CD14-positive monocyte (primary cell): ENCODE results near the gene CYP4F8. TPM values are rescaled to one million over a fixed set of nuclear protein-coding genes. Genes with fewer than 3 reads are reported as not detected.

Experiments used
- DNase-seq, 3 donors: peaks; one replicate each; pipeline ENCODE4 v3.0.0-alpha.2; 2011 to 2022
- H2AFZ ChIP-seq: 2 replicates; pipeline ENCODE4 v1.6.0; 2012; ENCODE audit warnings: mild to moderate bottlenecking, low read depth, low read length, inconsistent platforms; ENCODE audit not compliant: insufficient read depth, poor library complexity, severe bottlenecking
- H3K27ac ChIP-seq, 2 donors: 1 replicate in 1 of 2; 2 replicates in 1 of 2; pipeline ENCODE4 v1.5.1; 2012 to 2013; ENCODE audit warnings: low read length in 2 of 2, control low read depth in 1 of 2, inconsistent platforms in 1 of 2, low read depth in 1 of 2, mild to moderate bottlenecking in 1 of 2
- H3K27me3 ChIP-seq, 2 donors: one replicate each; pipeline versions ENCODE4 v1.6.0 to v1.6.1; 2011 to 2013; ENCODE audit warnings: low read length in 2 of 2; ENCODE audit not compliant: control insufficient read depth in 2 of 2, insufficient read depth in 2 of 2
- H3K36me3 ChIP-seq, 2 donors: replicated peaks in 1 of 2; 1 replicate in 1 of 2; 2 replicates in 1 of 2; pipeline versions ENCODE4 v1.5.1 to v1.6.1; 2012 to 2013; ENCODE audit warnings: low read length in 2 of 2, control low read depth in 1 of 2, inconsistent platforms in 1 of 2, mild to moderate bottlenecking in 1 of 2; ENCODE audit not compliant: insufficient read depth in 2 of 2, control insufficient read depth in 1 of 2
- H3K4me1 ChIP-seq, 2 donors: 1 replicate in 1 of 2; 2 replicates in 1 of 2; pipeline versions ENCODE4 v1.5.1 to v1.6.1; 2012 to 2013; ENCODE audit warnings: low read length in 2 of 2, control low read depth in 1 of 2, inconsistent platforms in 1 of 2, mild to moderate bottlenecking in 1 of 2, moderate library complexity in 1 of 2; ENCODE audit not compliant: insufficient read depth in 2 of 2, control insufficient read depth in 1 of 2
- H3K4me2 ChIP-seq: replicated peaks from 2 replicates; pipeline ENCODE3; 2012; ENCODE audit warnings: low read length, moderate library complexity, mild to moderate bottlenecking; ENCODE audit not compliant: poor library complexity, severe bottlenecking; ENCODE audit errors: extremely low read depth
- H3K4me3 ChIP-seq, 3 experiments: fragments of 200-600 bp in 1 of 3; sonication (generic) in 1 of 3; replicated peaks in 1 of 3; 1 replicate in 2 of 3; 2 replicates in 1 of 3; pipeline ENCODE4 v1.5.1; 2011 to 2013; ENCODE audit warnings: low read length in 3 of 3, mild to moderate bottlenecking in 3 of 3, control low read depth in 2 of 3, low read depth in 2 of 3, inconsistent platforms in 1 of 3, moderate library complexity in 1 of 3
- H3K79me2 ChIP-seq: 2 replicates; pipeline ENCODE4 v1.6.0; 2012; ENCODE audit warnings: mild to moderate bottlenecking, control low read depth, inconsistent platforms, low read length, moderate library complexity; ENCODE audit not compliant: insufficient read depth
- H3K9ac ChIP-seq: 2 replicates; pipeline ENCODE4 v1.6.0; 2017; ENCODE audit warnings: low read length, mild to moderate bottlenecking; ENCODE audit not compliant: insufficient read depth, poor library complexity, severe bottlenecking
- H3K9me3 ChIP-seq, 2 donors: replicated peaks in 1 of 2; 1 replicate in 1 of 2; 2 replicates in 1 of 2; pipeline versions ENCODE4 v1.5.1 to v1.6.1; 2012 to 2013; ENCODE audit warnings: low read length in 2 of 2, control low read depth in 1 of 2; ENCODE audit not compliant: control insufficient read depth in 1 of 2, insufficient read depth in 1 of 2
- H4K20me1 ChIP-seq: 2 replicates; pipeline ENCODE4 v1.6.0; 2012; ENCODE audit warnings: mild to moderate bottlenecking, low read length, control low read depth, moderate library complexity; ENCODE audit not compliant: insufficient read depth
- H3K27ac Mint-ChIP-seq, 7 donors: one replicate each; pipeline ENCODE4 v1.8.0; 2020; ENCODE audit warnings: mild to moderate bottlenecking in 7 of 7, mixed read lengths in 7 of 7, moderate library complexity in 6 of 7, inconsistent platforms in 2 of 7
- H3K27me3 Mint-ChIP-seq, 3 donors: one replicate each; pipeline ENCODE4 v1.8.0; 2021 to 2022; ENCODE audit warnings: low read depth in 3 of 3, mild to moderate bottlenecking in 3 of 3, mixed read lengths in 3 of 3, moderate library complexity in 3 of 3, inconsistent platforms in 1 of 3
- H3K36me3 Mint-ChIP-seq, 2 donors: one replicate each; pipeline ENCODE4 v1.8.0; 2020; ENCODE audit warnings: mixed read lengths in 2 of 2, inconsistent platforms in 1 of 2, mild to moderate bottlenecking in 1 of 2
- H3K4me1 Mint-ChIP-seq: one replicate; pipeline ENCODE4 v1.8.0; 2020; ENCODE audit warnings: mild to moderate bottlenecking, mixed read lengths
- H3K4me3 Mint-ChIP-seq, 2 donors: one replicate each; pipeline ENCODE4 v1.8.0; 2020; ENCODE audit warnings: mild to moderate bottlenecking in 2 of 2, mixed read lengths in 2 of 2, moderate library complexity in 1 of 2
- H3K9me3 Mint-ChIP-seq, 7 donors: one replicate each; pipeline ENCODE4 v1.8.0; 2020 to 2022; ENCODE audit warnings: mixed read lengths in 7 of 7, mild to moderate bottlenecking in 6 of 7, moderate library complexity in 6 of 7, inconsistent platforms in 2 of 7
- WGBS: methylation state at CpG from one replicate; pipeline ENCODE4 v1.1.5; 2013; ENCODE audit warnings: missing lambda C conversion rate; ENCODE audit not compliant: insufficient coverage; 5-methylcytosine and 5-hydroxymethylcytosine counted together
- intact Hi-C, 2 donors: fragments of 100-400 bp; cut with micrococcal nuclease; formaldehyde crosslinking; loops; one replicate each; pipeline versions ENCODE4 v1.15.0 to v1.15.1; 2023
- polyA plus RNA-seq, 3 donors: library from polyadenylated mRNA; depleted of rRNA in 1 of 3; unstranded in 2 of 3; stranded (reverse) in 1 of 3; fragments of 300-500 nt in 2 of 3; fragments of >200 nt in 1 of 3; fragmentation: Illumina TruSeq in 2 of 3; gene quantifications; 1 replicate in 2 of 3; 2 replicates in 1 of 3; pipeline ENCODE4 v1.2.3, GENCODE V29; 2012 to 2021
- TF ChIP-seq, protein P1 (sequence below): fragments of 200-600 bp; IDR thresholded peaks from one replicate; pipeline ENCODE4 v1.8.0; 2022; ENCODE audit warnings: antibody characterized with exemption, mild to moderate bottlenecking

The CYP4F8 gene
- polyA plus RNA-seq, 3 donors = not detected

DNA sequence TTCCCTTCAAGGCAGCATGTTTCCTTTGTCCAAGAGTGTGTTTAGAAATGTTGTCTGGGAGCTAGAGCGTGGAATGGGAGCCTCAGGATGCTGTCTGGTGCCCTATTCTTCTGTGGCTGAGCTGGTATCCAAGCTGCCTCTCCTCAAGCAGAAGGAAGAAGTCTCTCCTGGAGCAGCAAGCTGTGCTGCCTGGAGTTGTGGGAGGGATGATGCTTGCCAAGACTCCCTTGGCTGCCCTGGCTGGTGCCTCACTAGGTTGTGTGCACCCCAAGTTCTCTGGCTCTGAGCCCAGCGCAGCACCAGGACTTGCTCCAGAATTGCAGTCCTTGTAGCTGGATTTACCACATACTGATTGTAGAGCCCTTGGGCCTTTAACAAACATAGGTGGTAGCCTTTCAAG, 21.0 kb downstream of the CYP4F8 start:
- Histone ChIP-seq H3K27ac (no peak overlapping the region), H3K36me3 (no peaks in the 10 kb centered on the region), H3K79me2 (no peaks in the 10 kb centered on the region), H3K9me3 (no peaks in the 10 kb centered on the region), H3K4me1 (peaks cover 48 to 50% of the 10 kb centered on the region in 2 donors), H2AFZ (no peak overlapping the region), H3K4me2 (no peak overlapping the region), H3K9ac (no peak overlapping the region), H3K4me3 (no peak overlapping the region), H4K20me1 (no peaks in the 10 kb centered on the region), H3K27me3 (no peaks in the 10 kb centered on the region)
- TF ChIP-seq, protein P1, sequence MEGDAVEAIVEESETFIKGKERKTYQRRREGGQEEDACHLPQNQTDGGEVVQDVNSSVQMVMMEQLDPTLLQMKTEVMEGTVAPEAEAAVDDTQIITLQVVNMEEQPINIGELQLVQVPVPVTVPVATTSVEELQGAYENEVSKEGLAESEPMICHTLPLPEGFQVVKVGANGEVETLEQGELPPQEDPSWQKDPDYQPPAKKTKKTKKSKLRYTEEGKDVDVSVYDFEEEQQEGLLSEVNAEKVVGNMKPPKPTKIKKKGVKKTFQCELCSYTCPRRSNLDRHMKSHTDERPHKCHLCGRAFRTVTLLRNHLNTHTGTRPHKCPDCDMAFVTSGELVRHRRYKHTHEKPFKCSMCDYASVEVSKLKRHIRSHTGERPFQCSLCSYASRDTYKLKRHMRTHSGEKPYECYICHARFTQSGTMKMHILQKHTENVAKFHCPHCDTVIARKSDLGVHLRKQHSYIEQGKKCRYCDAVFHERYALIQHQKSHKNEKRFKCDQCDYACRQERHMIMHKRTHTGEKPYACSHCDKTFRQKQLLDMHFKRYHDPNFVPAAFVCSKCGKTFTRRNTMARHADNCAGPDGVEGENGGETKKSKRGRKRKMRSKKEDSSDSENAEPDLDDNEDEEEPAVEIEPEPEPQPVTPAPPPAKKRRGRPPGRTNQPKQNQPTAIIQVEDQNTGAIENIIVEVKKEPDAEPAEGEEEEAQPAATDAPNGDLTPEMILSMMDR = no peak
- Mint-ChIP-seq H3K36me3 (no peaks in the 10 kb centered on the region), H3K4me1 (peaks cover 57% of the 10 kb centered on the region), H3K9me3 (no peaks in the 10 kb centered on the region), H3K27me3 (no peaks in the 10 kb centered on the region), H3K4me3 (no peak overlapping the region), H3K27ac (peak overlapping the region in 1 of 7 donors; percentile 70)
- no peak for DNase-seq
- intact Hi-C loops = no loop called here
- 90% methylated on average over 2 of the region's 2 CpGs for WGBS

DNA sequence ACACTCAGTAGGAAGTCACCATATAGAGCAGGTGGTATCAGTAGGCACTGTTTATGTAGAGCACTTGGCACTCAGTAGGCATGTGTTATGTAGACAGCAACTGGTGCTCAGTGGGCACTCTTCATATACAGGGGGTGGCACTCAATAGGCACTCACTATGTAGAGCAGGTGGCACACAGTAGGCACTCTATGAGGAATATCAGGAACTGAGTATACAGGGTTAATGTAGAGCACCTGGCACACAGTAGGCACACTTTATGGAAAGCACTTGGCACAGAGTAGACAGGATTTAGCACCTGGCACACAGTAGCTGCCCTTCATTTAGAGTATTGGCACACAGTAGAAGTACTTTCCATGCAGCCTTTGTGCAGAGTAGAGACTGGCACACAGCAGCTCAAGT, 24.6 kb downstream of the CYP4F8 start:
- intact Hi-C loops = no loop called here

More for the DNA sequence above, 24.6 kb downstream of the CYP4F8 start:
- no peak overlapping the region for H3K27ac ChIP-seq
- H3K27me3 ChIP-seq = no peaks in the 10 kb centered on the region
- no peak overlapping the region for H3K9ac ChIP-seq
- no peaks in the 10 kb centered on the region for H3K9me3 ChIP-seq
- peaks cover 0 to 2% (median 0%) of the 10 kb centered on the region in 7 donors for H3K9me3 Mint-ChIP-seq
- no peak for DNase-seq
- no peaks in the 10 kb centered on the region for H3K79me2 ChIP-seq
- H3K4me1 Mint-ChIP-seq = peaks cover 54% of the 10 kb centered on the region
- no peaks in the 10 kb centered on the region for H4K20me1 ChIP-seq
- TF ChIP-seq, protein P1 = no peak
- no peaks in the 10 kb centered on the region for H3K27me3 Mint-ChIP-seq
- peaks cover 0 to 3% of the 10 kb centered on the region in 2 donors for H3K36me3 Mint-ChIP-seq
- H3K36me3 ChIP-seq = no peaks in the 10 kb centered on the region
- peak overlapping the region in 3 of 7 donors; percentile 19 to 75 (median 26) for H3K27ac Mint-ChIP-seq
- H2AFZ ChIP-seq = no peak overlapping the region
- no peak overlapping the region for H3K4me3 ChIP-seq
- H3K4me2 ChIP-seq = no peak overlapping the region
- H3K4me1 ChIP-seq = peaks cover 42 to 44% of the 10 kb centered on the region in 2 donors
- no peak overlapping the region for H3K4me3 Mint-ChIP-seq
